HCEC 1CT (cell line): ENCODE data around the gene SIPA1L3.
"Not testable (repeated sequence)": the region's sequence is repeated elsewhere in the genome, so short reads cannot be mapped to it uniquely, and the experiment has no call there.

ENCODE experiments used
- DNase-seq: peaks from one replicate; pipeline ENCODE4 v3.0.0-alpha.2; 2017

The SIPA1L3 gene

GRCh38 chr19:38044267-38045111, 137.5 kb downstream of the SIPA1L3 start:
- DNase-seq = peak; percentile 51

DNA sequence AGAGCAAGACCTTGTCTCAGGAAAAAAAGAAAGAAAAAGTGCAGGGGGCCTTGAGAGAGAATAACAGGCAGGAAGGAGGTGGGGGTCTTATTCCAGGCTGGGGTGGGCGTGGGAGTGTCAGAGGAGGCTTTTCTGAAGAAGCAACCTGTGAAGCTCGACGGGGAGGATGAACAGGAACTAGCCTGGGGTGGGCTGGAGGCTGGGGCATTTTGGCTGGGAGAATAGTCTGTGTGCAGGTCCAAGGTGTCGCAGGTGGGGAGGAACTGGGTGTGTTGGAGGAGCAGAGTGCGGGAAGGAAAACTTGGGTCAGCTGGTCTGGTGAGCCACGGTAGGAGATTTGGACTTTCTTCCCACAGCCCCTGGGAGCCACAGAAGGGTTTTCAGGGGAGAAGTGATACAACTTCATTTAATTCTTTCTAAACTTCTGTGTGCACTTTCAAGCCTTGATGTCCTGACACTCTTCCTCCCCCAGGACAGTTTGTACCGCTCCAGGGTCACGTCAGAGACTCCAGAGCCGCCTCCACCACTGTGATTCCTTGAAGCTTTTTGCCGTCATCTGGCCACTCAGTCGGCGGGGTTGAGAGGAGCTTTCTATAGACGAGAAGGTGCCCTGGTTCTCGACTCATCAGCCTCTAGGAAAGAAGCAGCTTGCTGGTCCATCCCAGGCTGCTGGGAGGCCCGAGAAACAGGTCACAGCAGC, 138.7 kb downstream of the SIPA1L3 start:
- no peak for DNase-seq

- DNase-seq = no peak
Measured at GRCh38 chr19:38046254-38047048, 139.4 kb downstream of the SIPA1L3 start.

- no peak for DNase-seq
Measured at GRCh38 chr19:38047049-38047438, 140.0 kb downstream of the SIPA1L3 start.

GRCh38 chr19:38047641-38048040, 140.6 kb downstream of the SIPA1L3 start:
- no peak for DNase-seq

DNA sequence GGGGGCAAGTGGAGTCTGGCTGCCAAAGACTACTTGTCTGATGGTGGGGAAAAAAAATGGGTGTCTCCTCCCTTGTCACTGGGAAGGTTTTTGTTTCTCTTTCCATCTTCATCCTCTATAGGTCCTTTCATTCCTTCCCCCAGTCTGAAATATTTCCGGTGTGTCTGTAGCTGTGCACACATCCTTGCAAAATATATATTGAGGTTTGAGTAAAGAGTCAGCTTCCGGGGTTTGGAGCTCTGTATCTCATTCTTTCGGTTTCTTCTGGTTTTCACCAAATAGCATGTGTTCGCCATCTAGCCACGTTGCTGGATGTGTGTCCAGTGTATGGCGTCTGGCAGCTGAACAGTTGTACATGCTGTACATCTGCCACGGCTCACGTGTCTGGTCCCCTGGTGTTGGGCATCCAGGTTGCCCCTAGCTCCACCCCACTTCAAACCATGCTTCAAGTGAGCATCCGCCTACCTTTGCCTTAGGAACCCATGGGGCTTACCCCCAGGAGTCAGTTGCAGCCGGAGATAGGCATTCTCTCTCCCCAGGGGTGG, 142.2 kb downstream of the SIPA1L3 start:
- DNase-seq = no peak

DNA sequence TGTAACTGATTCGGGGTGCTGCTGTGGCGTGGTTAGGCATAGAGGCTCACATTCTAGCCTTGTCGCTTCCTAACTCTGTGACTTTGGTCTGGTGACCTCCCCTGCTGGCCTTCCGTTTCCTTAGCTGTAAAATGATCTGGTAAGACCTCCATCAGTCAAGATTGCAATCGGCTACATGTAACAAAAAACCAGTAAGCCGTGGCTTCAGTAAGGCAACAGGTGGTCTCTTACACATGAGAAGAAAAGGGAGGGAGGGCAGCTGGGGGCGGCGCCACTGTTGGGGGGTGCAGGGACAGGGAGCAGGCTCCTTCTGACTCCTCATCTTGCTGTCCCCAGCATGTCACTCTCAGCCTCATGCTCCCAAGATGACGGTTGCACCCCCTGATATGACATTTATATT, 148.0 kb downstream of the SIPA1L3 start:
- no peak for DNase-seq

DNA sequence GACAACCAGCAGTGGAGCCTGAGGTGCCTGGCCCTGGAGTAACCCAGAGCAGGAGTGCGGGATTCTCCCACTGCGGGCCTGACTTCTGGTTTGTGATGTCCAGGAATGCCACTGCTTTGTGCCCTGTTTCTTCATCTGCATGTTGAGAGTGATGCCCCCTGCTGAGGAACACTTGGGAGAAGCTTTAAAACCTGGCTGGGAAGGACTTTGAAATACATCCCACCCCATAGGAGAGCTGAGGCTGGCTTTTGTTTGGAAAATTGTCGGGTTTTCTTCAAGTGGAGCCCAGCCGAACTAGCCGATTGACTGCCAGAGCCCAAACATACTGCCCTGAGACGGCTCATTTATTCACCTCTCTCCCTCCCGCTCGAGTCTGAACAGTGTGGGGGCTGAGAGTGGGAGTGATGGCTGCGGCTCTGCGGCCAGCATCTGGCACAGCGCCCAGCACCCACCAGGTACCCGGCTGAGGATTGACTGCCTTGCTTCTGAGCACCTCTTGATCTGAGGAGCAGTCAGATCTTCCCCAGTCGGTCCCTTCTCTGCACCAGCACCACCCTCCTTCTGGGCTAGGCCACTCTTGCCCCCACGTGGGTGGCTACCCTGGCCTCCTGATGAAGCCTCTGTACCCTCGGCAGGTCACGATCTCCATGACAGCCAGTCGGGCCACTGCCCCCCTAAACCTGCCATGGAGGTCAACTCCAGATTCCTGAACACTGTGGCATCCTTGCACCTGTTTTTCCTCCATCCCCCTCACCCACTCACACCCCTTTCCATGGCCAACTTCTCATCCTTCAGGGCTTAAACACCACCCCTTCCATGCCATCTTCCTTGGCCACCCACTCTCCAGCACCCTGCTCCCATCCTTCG, 148.9 kb downstream of the SIPA1L3 start:
- DNase-seq = no peak

DNA sequence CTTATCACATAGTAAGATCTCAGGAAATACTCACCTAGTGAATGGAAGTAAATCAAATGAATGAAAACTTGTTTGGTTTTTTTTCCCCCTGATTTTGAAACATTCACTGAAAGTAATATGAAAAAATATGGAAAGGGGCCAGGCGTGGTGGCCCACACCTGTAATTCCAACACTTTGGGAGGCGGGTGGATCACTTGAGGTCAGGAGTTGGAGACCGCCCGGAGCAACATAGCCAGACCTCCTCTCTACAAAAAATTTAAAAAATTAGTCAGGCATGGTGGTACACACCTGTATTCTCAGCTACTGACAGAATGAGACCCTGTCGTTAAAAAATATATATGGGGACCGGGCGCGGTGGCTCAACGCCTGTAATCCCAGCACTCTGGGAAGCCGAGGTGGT, 149.6 kb downstream of the SIPA1L3 start:
- no peak for DNase-seq

GRCh38 chr19:38057959-38058690, 151.1 kb downstream of the SIPA1L3 start:
- no peak for DNase-seq

DNA sequence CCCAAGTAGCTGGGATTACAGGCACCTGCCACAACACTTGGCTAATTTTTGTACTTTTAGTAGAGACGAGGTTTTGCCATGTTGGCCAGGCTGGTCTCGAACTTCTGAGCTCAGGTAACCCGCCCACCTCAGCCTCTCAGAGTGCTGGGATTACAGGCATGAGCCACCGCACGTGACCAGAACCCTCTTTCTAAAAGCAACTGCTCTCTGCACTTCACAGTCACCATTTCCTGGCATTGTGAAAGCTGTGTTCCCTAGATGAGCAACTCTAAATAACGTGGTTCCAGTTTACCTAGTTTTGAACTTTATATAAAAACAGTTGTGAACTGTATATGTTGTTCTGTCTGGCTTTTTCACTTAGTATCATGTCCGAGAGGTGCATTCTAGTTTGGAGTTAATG, 152.9 kb downstream of the SIPA1L3 start:
- no peak for DNase-seq

GRCh38 chr19:38060331-38060730, 153.3 kb downstream of the SIPA1L3 start:
- no peak for DNase-seq

GRCh38 chr19:38061294-38061693, 154.3 kb downstream of the SIPA1L3 start:
- DNase-seq = peak; percentile 92

GRCh38 chr19:38062959-38063761, 156.2 kb downstream of the SIPA1L3 start:
- DNase-seq = no peak

DNA sequence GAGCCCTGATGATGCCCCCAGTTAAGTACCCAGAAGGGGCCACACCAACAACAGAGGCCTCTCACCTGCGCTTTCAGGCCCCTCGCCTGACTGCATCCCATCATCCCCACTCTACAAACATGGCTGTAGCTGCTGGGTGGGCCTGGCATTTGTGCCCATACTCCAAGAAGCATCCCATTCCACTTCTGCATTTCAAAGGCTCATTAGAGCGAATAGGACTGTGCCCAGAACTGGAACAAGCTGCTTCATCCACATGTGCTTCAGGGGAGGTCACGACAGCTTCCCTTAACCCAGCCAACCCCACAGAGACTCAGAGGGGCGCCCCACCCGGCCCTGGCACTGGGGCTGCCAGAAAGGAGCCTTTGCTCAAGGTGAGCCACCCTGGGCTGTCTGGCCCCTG, 156.9 kb downstream of the SIPA1L3 start:
- no peak for DNase-seq

GRCh38 chr19:38064661-38065425, 157.8 kb downstream of the SIPA1L3 start:
- DNase-seq = no peak

GRCh38 chr19:38065775-38066174, 158.8 kb downstream of the SIPA1L3 start:
- DNase-seq = not testable (repeated sequence)

DNA sequence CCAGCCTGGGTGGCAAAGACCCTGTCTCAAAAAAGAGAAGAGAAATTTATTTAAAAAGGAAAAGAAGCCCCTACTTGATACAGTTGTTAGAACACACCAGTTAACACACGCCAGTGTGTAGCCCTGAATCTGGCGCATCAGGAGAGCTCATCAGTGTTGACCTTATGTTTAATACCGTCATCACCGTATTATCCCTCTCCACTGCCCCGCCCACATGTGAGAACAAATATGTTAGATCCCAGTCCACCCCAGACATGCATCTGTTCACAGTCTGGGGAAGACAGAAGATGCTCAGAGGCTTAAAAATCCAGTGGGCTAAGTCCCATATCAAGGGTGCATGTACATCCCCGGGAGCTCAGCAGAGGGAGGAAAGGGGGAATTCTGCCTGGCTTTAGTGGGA, 161.8 kb downstream of the SIPA1L3 start:
- no peak for DNase-seq

GRCh38 chr19:38070573-38070972, 163.6 kb downstream of the SIPA1L3 start:
- peak; percentile 44 for DNase-seq

- DNase-seq = not testable (repeated sequence)
Measured at GRCh38 chr19:38071054-38071453, 164.0 kb downstream of the SIPA1L3 start.
